ENCODE measurements around the gene ARHGAP22.

DNA sequence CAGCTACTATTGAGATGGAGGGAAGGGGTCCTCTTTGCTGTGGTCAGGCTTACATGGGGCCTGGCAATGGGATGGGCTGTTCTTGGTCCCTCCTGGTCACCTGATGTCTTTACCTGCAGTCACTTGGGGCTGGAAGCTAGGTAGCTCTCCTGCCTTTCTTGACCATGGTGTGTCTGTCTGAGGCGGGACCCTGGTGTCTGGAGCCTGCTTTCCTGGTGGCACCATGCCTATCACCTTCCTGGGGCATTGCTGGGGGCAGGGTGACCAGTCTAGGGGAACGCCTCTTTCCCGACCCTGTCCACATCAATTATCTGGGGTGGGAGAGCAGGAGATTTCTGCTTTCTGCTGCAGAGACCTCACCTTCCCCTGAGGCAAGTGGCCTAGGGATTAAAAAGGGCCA is 55.6 kb downstream of the ARHGAP22 start:
- TF ChIP-seq, protein P1, sequence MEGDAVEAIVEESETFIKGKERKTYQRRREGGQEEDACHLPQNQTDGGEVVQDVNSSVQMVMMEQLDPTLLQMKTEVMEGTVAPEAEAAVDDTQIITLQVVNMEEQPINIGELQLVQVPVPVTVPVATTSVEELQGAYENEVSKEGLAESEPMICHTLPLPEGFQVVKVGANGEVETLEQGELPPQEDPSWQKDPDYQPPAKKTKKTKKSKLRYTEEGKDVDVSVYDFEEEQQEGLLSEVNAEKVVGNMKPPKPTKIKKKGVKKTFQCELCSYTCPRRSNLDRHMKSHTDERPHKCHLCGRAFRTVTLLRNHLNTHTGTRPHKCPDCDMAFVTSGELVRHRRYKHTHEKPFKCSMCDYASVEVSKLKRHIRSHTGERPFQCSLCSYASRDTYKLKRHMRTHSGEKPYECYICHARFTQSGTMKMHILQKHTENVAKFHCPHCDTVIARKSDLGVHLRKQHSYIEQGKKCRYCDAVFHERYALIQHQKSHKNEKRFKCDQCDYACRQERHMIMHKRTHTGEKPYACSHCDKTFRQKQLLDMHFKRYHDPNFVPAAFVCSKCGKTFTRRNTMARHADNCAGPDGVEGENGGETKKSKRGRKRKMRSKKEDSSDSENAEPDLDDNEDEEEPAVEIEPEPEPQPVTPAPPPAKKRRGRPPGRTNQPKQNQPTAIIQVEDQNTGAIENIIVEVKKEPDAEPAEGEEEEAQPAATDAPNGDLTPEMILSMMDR (IDR thresholded peaks at IDR 0.05 in 2 of 3, conservative IDR thresholded peaks at IDR 0.05 in 1 of 3; ENCODE audit: borderline replicate concordance in 1 of 3, insufficient read depth in 1 of 3, low read depth in 2 of 3, low read length in 2 of 3): no peak
- no peak for TF ChIP-seq POLR2A (IDR thresholded peaks at IDR 0.05; ENCODE audit: borderline replicate concordance, extremely low read depth, insufficient read depth, insufficient read length)
- TF ChIP-seq SP1 (IDR thresholded peaks at IDR 0.05; ENCODE audit: low read depth): no peak
- no peak for TF ChIP-seq ZNF274 (IDR thresholded peaks at IDR 0.05; ENCODE audit: low read depth, low read length)
- no peak for TF ChIP-seq YY1 (IDR thresholded peaks at IDR 0.05; ENCODE audit: extremely low read depth, insufficient replicate concordance, low read depth, low read length)

All from HCT116 (cell line).